Endometrial microvascular endothelial cells (primary cell): ENCODE results near the gene ZNF148. TPM values are rescaled to one million over a fixed set of nuclear protein-coding genes. Genes with fewer than 3 reads are reported as not detected.
"Not testable (repeated sequence)": the region's sequence is repeated elsewhere in the genome, so short reads cannot be mapped to it uniquely, and the experiment has no call there.

ENCODE experiments used
- in situ Hi-C: cut with HindIII; loops from 2 replicates; pipeline ENCODE4 v1.10.0; 2017; ENCODE audit warnings: low sequenced_read_pairs, low pct_unique_long_range_greater_than_20kb; ENCODE audit errors: inconsistent ontology term
- total RNA-seq: library from RNA; depleted of rRNA; stranded (reverse); fragments of >200 nt; gene quantifications from one replicate; pipeline ENCODE4 v1.2.3, GENCODE V29; 2015; ENCODE audit errors: inconsistent ontology term

ZNF148 gene, protein sequence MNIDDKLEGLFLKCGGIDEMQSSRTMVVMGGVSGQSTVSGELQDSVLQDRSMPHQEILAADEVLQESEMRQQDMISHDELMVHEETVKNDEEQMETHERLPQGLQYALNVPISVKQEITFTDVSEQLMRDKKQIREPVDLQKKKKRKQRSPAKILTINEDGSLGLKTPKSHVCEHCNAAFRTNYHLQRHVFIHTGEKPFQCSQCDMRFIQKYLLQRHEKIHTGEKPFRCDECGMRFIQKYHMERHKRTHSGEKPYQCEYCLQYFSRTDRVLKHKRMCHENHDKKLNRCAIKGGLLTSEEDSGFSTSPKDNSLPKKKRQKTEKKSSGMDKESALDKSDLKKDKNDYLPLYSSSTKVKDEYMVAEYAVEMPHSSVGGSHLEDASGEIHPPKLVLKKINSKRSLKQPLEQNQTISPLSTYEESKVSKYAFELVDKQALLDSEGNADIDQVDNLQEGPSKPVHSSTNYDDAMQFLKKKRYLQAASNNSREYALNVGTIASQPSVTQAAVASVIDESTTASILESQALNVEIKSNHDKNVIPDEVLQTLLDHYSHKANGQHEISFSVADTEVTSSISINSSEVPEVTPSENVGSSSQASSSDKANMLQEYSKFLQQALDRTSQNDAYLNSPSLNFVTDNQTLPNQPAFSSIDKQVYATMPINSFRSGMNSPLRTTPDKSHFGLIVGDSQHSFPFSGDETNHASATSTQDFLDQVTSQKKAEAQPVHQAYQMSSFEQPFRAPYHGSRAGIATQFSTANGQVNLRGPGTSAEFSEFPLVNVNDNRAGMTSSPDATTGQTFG
- 16.2 TPM for total RNA-seq

DNA sequence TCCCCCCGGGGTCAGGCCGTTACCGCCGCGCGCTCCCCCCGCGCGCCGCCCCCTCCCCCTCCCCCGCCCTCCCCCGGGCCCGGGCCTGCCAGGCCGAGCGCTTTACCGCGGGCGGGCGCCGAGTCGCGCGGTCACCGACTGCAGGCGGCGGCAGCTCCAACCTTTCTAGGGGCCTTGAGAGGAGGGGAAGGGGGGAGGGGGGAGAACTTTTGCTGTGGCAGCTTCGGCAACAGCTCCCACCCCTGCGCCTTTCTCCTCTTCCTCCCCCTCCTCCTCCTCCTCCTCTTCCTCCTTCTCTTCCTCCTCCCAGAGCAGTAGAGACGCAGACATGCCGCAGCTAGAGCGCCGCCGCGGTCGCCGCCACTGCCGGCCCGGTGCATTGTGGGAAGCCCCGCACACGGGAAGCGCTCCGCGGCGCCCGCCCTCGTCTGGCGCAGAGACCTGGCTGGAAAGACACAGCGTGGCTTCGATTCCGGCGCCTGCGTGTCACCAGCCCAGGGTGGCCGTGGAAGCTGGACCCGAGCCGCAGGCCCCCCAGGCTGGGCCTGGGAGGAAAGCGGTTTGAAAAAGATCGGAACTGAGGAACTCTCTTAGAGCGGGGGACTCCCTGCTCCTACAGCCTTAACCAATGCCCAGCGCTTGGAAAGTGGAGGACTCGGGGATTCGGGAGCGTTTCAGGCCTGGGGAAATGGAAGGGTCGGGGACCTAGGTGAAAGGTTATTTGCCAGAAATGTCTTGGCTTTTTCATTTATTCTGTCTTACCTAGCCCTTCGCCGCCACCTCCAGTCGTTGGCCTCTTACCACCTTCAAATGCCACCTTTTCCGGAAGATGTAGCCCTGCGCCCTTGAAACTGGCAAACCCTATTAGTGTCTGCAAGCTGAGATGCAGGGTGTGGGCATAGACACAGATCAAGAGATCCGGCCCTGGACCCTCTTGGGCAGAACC is at the start of gene ZNF148:
TSS of gene ZNF148 (minus strand) at position 330 of the 946 bp plus-strand sequence. CDS start 61,685 bp downstream, outside the sequence.
- in situ Hi-C loops: no loop called here

DNA sequence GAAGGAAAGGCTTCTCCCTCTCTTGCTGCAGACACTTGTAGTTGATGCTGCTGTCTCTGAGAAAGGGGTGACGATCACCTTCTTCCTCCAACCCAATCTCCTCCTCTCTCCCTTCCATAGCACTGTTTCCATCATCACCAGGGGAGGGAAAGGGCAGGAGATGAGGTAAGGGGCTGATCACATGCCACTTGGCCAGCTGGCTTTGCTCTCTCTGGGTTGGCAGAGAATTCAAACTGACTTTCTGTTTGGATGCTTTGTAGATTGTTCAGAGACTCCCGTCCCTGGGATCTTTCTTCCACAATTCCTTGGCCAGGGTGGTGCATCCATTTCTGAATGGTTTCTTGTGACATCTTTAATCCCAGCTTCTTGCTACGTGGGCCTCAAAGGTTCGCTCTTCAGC is 43.2 kb upstream of the ZNF148 start:
- in situ Hi-C loops: no loop called here

DNA sequence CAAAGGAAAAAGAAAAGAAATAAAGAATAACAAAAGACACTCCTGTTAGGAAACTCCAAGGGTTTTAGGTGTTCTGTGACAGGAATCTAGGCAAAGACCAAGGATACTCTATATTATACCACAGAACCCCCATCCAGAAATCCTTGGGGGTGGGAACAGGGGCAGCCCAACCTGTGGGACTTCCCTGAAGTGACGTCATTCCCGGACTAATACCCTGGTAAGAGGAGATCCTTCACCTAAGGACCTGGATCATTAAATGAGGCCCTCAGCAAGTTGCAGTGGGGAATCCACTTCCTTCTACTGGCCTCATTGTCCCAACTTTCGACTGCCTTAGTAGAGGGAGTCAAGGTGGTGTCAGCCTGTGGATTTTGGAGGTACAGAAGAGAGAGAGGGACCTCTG is 41.1 kb upstream of the ZNF148 start:
- in situ Hi-C loops: no loop called here

DNA sequence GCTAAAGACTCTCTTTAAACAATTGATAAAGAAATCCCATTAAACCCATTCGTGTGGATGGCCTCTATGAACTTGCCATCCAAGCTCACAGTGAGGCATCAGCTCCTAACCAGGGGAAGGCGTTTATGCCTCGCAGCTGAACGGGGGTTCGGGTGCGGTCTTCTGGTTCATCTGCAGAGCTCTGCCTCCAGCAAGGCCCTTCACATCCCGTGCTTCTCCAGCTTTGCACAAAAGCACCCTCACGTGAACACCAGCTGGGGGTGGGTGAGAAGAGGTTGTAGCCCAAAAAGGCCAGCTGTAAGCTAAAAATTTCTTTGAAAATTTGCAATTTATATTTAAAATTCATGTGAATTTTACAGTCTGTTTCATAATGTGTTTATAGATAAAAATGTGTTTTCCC is 39.5 kb upstream of the ZNF148 start:
- in situ Hi-C loops: no loop called here

DNA sequence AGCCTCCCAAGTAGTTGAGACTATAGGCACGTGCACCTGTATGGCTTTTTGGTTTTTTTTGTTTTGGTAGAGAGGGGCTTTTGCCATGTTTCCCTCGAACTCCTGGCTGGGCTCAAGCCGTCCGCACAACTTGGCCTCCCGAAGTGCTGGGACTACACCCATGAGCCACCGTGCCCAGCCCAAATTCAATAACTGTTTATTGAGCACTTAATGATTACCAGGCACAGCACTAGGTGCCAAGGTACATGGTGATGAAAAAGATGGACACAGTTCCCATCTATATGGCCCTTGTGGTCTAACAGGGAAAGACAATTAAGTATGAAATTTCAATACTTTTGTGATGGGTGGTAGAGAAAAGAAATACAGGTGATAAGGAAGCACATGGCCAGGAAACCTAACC is 35.8 kb upstream of the ZNF148 start:
- in situ Hi-C loops: no loop called here

DNA sequence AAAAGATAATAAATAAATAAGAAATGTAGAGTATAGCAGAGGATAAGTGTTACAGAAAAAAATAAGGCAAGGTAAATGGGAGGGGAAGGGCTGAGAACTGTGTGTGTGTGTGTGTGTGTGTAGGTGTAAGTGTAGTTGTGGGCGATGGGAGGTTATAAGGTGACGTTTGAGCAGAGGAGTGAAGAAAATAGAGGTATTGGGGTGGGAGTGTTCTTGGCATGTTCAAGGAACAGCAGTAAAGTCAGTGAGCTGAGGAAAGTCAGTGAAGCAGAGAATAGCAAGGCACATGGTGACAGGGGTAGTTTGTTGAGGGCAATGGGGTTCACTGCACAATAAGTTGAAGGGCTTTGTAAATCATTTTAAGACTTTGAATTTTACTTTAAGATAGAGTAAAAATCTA is 30.9 kb upstream of the ZNF148 start:
- in situ Hi-C loops: no loop called here

DNA sequence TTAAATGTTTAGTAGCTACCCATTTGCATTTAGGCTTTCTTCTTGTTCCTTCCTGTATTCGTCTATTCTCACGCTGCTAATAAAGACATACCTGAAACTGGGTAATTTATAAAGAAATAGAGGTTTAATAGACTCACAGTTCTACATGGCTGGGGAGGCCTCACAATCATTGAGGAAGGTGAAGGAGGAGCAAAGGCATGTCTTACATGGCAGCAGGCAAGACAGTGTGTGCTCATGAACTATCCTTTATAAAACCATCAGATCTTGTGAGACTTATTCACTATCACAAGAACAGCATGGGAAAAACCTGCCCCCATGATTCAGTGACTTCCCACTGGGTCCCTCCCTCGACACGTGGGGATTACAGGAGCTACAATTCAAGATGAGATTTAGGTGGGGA is 30.4 kb upstream of the ZNF148 start:
- in situ Hi-C loops: not testable (repeated sequence)

DNA sequence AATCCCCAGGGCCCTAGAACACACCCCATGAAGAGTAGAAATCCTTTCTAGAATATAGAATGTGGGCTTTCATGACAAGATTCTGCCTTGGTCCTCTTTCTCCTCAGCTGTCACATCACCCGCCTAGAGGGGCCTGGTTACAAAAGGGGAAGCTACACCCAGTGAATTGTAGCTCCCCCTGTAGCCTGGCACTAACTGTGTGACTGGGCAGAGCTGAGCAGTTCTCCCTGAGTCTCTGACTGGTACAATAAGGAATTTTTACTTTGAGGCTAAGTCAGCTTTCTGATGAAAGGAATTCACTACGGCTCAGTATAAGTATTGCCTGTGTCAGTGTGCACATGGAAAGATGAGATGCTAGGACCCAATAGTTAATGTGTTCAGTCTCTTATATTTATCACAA is 28.7 kb upstream of the ZNF148 start:
- in situ Hi-C loops: no loop called here

DNA sequence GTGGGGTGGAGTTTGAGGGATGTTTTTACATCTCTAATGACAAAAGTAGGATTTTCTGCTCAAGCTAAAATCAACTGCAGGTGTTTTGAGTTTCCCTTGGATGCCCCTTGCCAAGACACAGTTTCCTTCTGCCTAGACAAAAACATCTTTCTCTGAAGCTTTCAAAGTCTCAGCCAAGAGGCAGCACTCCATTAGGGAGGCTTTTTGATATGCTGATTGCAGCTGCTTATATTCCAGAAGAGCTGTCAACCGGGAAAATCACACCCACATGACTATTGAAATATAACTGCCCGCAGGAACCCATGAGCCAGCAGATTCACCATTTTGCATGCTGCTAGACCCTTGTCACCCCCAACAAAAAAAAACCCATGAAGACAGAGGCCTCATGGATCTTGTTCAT is 27.5 kb upstream of the ZNF148 start:
- in situ Hi-C loops: no loop called here

DNA sequence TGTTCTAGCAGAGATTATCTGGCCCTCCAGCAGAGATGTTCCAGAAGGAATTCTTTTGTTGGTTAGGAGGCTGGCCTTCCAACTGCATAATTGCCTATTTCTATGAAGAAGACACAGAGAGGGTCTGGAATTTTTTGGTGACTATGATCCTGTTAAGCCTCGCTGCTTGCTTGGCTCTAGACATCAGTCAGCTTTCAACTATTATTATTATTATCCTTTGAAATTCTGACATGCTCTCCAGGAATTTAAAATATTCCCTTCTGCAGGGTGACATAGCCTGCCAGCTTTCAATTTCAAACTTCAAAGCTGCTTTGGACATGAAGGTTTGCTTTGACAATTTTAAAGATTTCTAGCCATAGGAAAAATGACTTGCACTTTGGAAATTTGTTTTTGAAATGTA is 26.3 kb upstream of the ZNF148 start:
- in situ Hi-C loops: no loop called here

DNA sequence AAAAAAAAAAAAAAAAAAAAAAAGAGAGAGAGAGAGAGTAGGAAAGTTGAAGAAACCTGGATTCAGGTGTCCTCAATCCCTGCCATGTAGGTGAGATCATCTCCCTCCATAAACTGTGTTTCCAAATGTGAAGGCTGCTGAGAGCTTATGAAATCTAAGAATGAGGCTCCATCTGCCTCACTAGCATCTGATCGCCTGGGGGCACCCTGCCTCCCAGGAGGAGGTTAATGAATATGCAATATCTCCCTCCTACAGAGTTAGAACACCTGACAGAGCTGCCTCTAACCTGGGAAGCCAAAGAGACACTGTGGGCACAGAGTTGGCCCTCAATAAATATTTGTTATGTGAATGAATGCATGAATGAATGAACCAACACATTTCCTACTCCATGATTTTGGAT is 23.8 kb upstream of the ZNF148 start:
- in situ Hi-C loops: no loop called here

DNA sequence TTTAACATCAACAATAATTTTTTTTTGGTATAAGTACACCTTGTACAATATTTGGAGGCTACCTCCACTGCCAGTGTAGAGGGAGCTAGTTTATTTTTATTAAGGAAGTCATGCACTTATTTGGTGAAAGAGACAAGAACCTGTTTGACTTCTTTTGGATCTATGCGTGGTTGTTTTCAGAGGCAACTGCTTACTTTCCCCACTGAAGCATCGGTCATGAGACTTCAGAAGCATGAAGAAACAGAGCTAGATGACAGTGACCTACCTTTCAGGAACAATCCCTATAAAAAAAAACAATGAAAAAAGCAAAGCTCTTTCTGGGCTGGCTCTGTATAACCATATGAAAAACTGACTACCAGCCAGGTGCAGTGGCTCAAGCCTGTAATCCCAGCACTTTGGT is 20.0 kb upstream of the ZNF148 start:
- in situ Hi-C loops: no loop called here

DNA sequence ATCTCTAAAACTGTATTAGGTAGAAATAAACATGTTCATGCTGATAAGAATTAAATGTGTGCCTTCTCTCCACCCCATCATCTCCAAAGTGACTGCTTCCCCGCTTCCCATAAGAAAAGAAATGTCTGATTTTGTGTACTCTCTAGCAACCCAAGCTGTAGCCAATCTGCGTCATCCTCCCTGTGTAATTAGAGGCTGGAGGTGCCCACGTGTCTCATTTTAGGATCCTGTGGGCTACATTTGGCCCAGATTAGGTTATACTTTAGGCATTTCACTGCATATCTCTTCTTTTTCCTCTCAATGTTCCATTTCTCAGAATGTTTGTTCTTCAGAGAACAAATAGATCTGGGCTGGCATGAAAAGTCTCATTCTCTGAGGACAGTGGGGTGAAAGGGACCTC is 19.3 kb upstream of the ZNF148 start:
- in situ Hi-C loops: no loop called here

DNA sequence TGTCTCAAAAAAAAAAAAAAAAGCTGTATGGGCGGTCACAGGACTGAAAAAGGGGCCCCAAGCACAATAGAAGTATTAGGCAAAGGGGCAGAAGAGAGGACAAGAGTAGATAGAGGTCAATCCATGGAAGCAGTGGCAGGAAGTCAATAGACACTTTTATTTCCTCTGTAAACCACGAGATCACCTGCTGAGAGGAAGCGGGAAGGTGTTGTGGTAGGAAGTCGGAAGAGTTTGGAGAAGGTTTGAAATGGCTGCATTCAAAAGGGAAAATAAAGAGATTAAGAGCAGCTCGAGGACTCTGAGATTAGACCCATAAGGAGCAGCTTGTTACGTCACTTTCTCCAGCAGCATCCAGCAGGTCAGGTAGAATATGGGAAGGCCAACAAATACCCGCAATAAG is 14.2 kb upstream of the ZNF148 start:
- in situ Hi-C loops: no loop called here

DNA sequence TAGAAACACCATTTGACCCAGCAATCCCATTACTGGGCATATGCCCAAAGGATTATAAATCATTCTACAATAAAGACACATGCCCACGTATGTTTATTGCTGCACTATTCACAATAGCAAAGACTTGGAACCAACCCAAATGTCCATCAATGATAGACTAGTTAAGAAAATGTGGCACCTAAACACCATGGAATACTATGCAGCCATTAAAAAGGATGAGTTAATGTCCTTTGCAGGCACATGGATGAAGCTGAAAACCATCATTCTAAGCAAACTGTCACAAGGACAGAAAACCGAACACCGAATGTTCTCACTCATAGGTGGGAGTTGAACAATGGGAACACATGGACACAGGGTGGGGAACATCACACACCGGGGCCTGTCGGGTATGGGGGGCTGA is 13.2 kb upstream of the ZNF148 start:
- in situ Hi-C loops: not testable (repeated sequence)

DNA sequence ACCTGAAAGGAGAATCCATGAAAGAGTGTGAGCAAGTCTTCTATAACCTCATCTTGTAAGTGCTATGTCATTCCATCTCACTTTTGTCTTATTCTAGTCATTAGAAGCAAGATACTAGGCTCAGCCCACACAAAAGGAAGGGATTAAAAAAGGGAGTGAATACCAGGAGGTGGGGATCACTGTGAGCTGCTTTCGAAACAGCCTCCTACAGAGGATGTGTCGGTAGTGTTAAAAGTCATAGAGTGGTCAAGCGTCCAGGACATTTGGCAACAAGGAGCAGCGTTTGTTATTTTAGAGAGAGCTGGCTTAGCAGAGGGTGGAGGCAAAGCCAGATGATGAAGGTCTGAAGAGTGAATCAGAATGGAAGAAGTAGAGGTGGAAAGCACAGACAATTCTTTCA is 11.7 kb upstream of the ZNF148 start:
- in situ Hi-C loops: no loop called here

DNA sequence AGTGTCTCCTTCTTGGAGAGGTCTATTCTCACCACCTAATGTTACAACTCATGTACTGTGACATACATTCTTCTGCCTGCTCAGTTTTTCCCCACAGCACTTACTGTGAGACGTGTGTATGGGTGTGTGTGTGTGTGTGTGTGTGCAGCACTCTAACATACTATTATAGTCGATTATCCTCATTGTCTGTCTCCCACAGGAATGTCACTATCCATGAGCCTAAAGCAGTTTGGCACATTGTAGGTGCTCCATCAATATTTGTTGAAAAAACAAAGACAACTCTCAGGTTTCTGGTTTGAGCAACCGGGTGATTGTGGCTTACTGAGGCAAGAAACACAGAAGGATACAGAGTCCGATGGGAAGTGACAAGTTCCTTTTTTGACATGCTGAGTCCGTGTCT is 8.6 kb upstream of the ZNF148 start:
- in situ Hi-C loops: no loop called here

DNA sequence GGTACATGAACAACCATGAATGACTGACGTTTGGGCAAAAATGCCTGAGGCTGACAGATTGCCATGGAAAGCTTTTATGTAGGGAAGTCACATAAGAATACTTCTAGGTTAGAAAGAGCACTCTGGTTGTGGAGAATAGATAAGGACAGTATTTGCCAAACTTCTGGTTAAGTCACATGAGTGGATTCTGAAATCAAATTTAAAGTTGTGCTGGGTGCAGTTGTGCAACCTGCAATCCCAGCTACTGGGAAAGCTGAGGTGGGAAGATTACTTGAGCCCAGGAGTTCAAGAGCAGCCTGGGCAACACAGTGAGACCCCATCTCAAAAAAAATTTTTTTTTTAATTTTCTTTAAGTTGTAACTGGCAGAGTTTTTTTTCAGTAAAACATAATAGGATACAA is 7.2 kb upstream of the ZNF148 start:
- in situ Hi-C loops: no loop called here

DNA sequence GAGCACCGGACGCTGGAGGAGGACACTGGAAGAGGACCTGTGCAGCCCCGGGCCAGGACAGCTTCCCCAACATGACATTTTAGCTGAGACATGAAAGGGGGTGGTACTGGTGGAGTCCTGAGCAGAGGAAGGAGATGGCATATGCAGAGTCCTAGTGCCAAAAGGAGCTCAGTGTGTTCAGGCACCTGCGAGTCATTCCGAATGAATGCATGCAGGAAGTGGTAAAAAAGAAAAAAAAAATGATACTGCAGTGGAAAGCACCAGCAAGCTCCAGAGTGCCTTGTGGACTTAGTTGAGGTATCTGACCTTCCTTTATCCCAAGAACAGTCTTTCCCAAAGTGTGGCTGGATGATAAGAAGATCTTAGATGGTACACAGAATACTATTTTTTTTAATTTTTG is 6.6 kb upstream of the ZNF148 start:
- in situ Hi-C loops: no loop called here
